H1 (cell line): ENCODE data around the gene DPYD. TPM values are rescaled to one million over a fixed set of nuclear protein-coding genes. Genes with fewer than 3 reads are reported as not detected.

Experiments
- CTCF ChIA-PET: fragments of 300-600 bp; sonication (Branson Sonifier 250); formaldehyde crosslinking; loops from one replicate; lab custom pipeline; 2021; ENCODE audit not compliant: partially characterized antibody; lab: Charles Lee
- POLR2A ChIA-PET: fragments of 300-600 bp; sonication (Branson Sonifier 250); formaldehyde crosslinking; loops from one replicate; lab custom pipeline; 2021; ENCODE audit warnings: inconsistent platforms; ENCODE audit not compliant: partially characterized antibody; lab: Charles Lee
- DNase-seq, 2 experiments: peaks; one replicate each; pipeline versions ENCODE4 v3.0.0 to v3.0.0-alpha.2; 2010 to 2022; ENCODE audit warnings: low spot score in 2 of 2, low read depth in 1 of 2, mixed read lengths in 1 of 2
- FAIRE-seq: peaks from 2 replicates; lab custom pipeline; 2011; peaks lifted over from hg19 to GRCh38; lab: Jason Lieb, UNC
- H2AFZ ChIP-seq: 2 replicates; pipeline ENCODE4 v1.8.1; 2012; ENCODE audit warnings: low read length, inconsistent platforms
- H2AK5ac ChIP-seq: 2 replicates; pipeline ENCODE4 v1.6.1; 2013; ENCODE audit warnings: low read depth, low read length
- H2BK120ac ChIP-seq: replicated peaks from 2 replicates; pipeline ENCODE3; 2013; ENCODE audit warnings: low read depth, low read length, inconsistent platforms
- H2BK12ac ChIP-seq: 2 replicates; pipeline ENCODE4 v1.6.1; 2013; ENCODE audit warnings: low read depth, low read length
- H2BK15ac ChIP-seq: 2 replicates; pipeline ENCODE4 v1.6.1; 2013; ENCODE audit warnings: low read length
- H2BK20ac ChIP-seq: 2 replicates; pipeline ENCODE4 v1.6.1; 2013; ENCODE audit warnings: low read length
- H2BK5ac ChIP-seq: 2 replicates; pipeline ENCODE4 v1.6.1; 2013; ENCODE audit warnings: low read depth, low read length
- H3K14ac ChIP-seq: 2 replicates; pipeline ENCODE4 v1.6.1; 2013; ENCODE audit warnings: inconsistent platforms; ENCODE audit not compliant: insufficient read length
- H3K18ac ChIP-seq: 2 replicates; pipeline ENCODE4 v1.6.1; 2013; ENCODE audit warnings: low read length; ENCODE audit errors: extremely low read depth
- H3K23ac ChIP-seq: 2 replicates; pipeline ENCODE4 v1.6.1; 2013; ENCODE audit warnings: inconsistent platforms; ENCODE audit not compliant: insufficient read length
- H3K23me2 ChIP-seq: 2 replicates; pipeline ENCODE4 v1.6.1; 2013; ENCODE audit warnings: low read depth, low read length
- H3K27ac ChIP-seq: 2 replicates; pipeline ENCODE4 v1.6.1; 2011; ENCODE audit warnings: low read depth, low read length, inconsistent platforms
- H3K27me3 ChIP-seq, 4 experiments: replicated peaks in 1 of 4; 1 replicate in 1 of 4; 2 replicates in 3 of 4; pipeline versions ENCODE4 v1.6.1 to v1.8.1; 2011 to 2013; ENCODE audit warnings: low read length in 3 of 4, mild to moderate bottlenecking in 3 of 4, inconsistent platforms in 2 of 4, mixed read lengths in 2 of 4, moderate library complexity in 1 of 4; ENCODE audit not compliant: control insufficient read depth in 3 of 4, insufficient read depth in 3 of 4; ENCODE audit errors: extremely low read depth in 1 of 4
- H3K36me3 ChIP-seq, 4 experiments: 2 replicates each; pipeline versions ENCODE4 v1.6.1 to v1.8.1; 2011 to 2013; ENCODE audit warnings: mild to moderate bottlenecking in 4 of 4, low read length in 3 of 4, moderate library complexity in 2 of 4, control low read depth in 1 of 4, inconsistent platforms in 1 of 4; ENCODE audit not compliant: insufficient read depth in 4 of 4, control insufficient read depth in 2 of 4
- H3K4ac ChIP-seq: replicated peaks from 2 replicates; pipeline ENCODE3; 2013; ENCODE audit warnings: low read length, low read depth, mixed read lengths, inconsistent platforms; ENCODE audit not compliant: insufficient read length
- H3K4me1 ChIP-seq, 4 experiments: replicated peaks in 1 of 4; 1 replicate in 1 of 4; 2 replicates in 3 of 4; pipeline versions ENCODE4 v1.6.1 to v1.8.1; 2011 to 2013; ENCODE audit warnings: low read length in 3 of 4, inconsistent platforms in 2 of 4, mixed read lengths in 1 of 4; ENCODE audit not compliant: insufficient read depth in 4 of 4, control insufficient read depth in 3 of 4
- H3K4me2 ChIP-seq, 2 experiments: 2 replicates each; pipeline versions ENCODE4 v1.6.1 to v1.8.1; 2011 to 2013; ENCODE audit warnings: low read depth in 2 of 2, low read length in 2 of 2, control low read depth in 1 of 2, inconsistent platforms in 1 of 2, mild to moderate bottlenecking in 1 of 2; ENCODE audit not compliant: insufficient read depth in 1 of 2
- H3K4me3 ChIP-seq, 4 experiments: fragments of 200-600, 300-600 bp in 1 of 4; sonication (generic), shearing (Covaris generic), sonication (Bioruptor Twin) in 1 of 4; 2 replicates each; pipeline versions ENCODE4 v1.5.1 to v1.8.1; 2011 to 2016; ENCODE audit warnings: low read length in 4 of 4, low read depth in 3 of 4, control low read depth in 2 of 4, inconsistent platforms in 2 of 4, mild to moderate bottlenecking in 2 of 4, mixed read lengths in 1 of 4, moderate library complexity in 1 of 4; ENCODE audit not compliant: insufficient read depth in 2 of 4; ENCODE audit errors: extremely low read depth in 1 of 4
- H3K56ac ChIP-seq: replicated peaks from 2 replicates; pipeline ENCODE3; 2013; ENCODE audit warnings: low read depth, mild to moderate bottlenecking, mixed read lengths, low read length, inconsistent platforms; ENCODE audit not compliant: insufficient read length
- H3K79me1 ChIP-seq: 2 replicates; pipeline ENCODE4 v1.6.1; 2013; ENCODE audit warnings: low read depth, low read length, control low read depth
- H3K79me2 ChIP-seq, 2 experiments: 2 replicates each; pipeline versions ENCODE4 v1.6.1 to v1.8.1; 2012 to 2013; ENCODE audit warnings: low read length in 2 of 2, mild to moderate bottlenecking in 2 of 2, inconsistent platforms in 1 of 2; ENCODE audit not compliant: insufficient read depth in 2 of 2, control insufficient read depth in 1 of 2
- H3K9ac ChIP-seq, 4 experiments: replicated peaks in 1 of 4; 1 replicate in 1 of 4; 2 replicates in 3 of 4; pipeline versions ENCODE4 v1.6.1 to v1.8.1; 2011 to 2013; ENCODE audit warnings: low read depth in 3 of 4, low read length in 3 of 4, control low read depth in 2 of 4, mild to moderate bottlenecking in 2 of 4, moderate library complexity in 2 of 4, inconsistent platforms in 1 of 4; ENCODE audit errors: extremely low read depth in 1 of 4
- H3K9me3 ChIP-seq, 2 experiments: 2 replicates each; pipeline versions ENCODE4 v1.6.1 to v1.8.1; 2012 to 2013; ENCODE audit warnings: mild to moderate bottlenecking in 2 of 2, moderate library complexity in 2 of 2, control low read depth in 1 of 2, inconsistent platforms in 1 of 2, low read depth in 1 of 2, low read length in 1 of 2, mixed read lengths in 1 of 2; ENCODE audit not compliant: insufficient read depth in 2 of 2
- H4K20me1 ChIP-seq, 2 experiments: replicated peaks in 1 of 2; 2 replicates each; pipeline versions ENCODE3 to v1.8.1; 2011 to 2013; ENCODE audit warnings: inconsistent platforms in 2 of 2, low read length in 2 of 2, mild to moderate bottlenecking in 1 of 2; ENCODE audit not compliant: insufficient read depth in 2 of 2, control insufficient read depth in 1 of 2
- H4K5ac ChIP-seq: 2 replicates; pipeline ENCODE4 v1.6.1; 2013; ENCODE audit warnings: low read length, low read depth, mixed read lengths, inconsistent platforms; ENCODE audit not compliant: insufficient read length
- H4K8ac ChIP-seq: 2 replicates; pipeline ENCODE4 v1.8.0; 2013; ENCODE audit warnings: mild to moderate bottlenecking, moderate library complexity, low read length, inconsistent platforms; ENCODE audit not compliant: insufficient read depth; ENCODE audit errors: extremely low read depth
- H4K91ac ChIP-seq: replicated peaks from 2 replicates; pipeline ENCODE3; 2013; ENCODE audit warnings: low read length, mixed read lengths, inconsistent platforms; ENCODE audit not compliant: insufficient read length
- CREB1 ChIP-seq: IDR thresholded peaks from 2 replicates; pipeline ENCODE4 v1.6.1; 2012; ENCODE audit warnings: inconsistent platforms
- GABPA ChIP-seq: IDR thresholded peaks from 2 replicates; pipeline ENCODE4 v1.6.1; 2011; ENCODE audit warnings: mild to moderate bottlenecking, low read length, moderate library complexity, borderline replicate concordance; ENCODE audit not compliant: insufficient read depth
- WGBS, 2 experiments: shearing (Covaris generic) in 1 of 2; methylation state at CpG; one replicate each; pipeline versions ENCODE4 v1.1.6 to v1.1.7; 2013 to 2015; ENCODE audit warnings: low lambda C conversion rate in 2 of 2, mixed read lengths in 2 of 2, inconsistent platforms in 1 of 2, low coverage in 1 of 2, missing lambda C conversion rate in 1 of 2; ENCODE audit not compliant: insufficient replicate concordance in 2 of 2, insufficient coverage in 1 of 2, insufficient read length in 1 of 2; ENCODE audit errors: extremely low coverage in 1 of 2, missing lambda C conversion rate in 1 of 2; 5-methylcytosine and 5-hydroxymethylcytosine counted together
- polyA plus RNA-seq, 7 experiments: library from polyadenylated mRNA; depleted of rRNA in 3 of 7; stranded (reverse) in 5 of 7; unstranded in 2 of 7; fragments of >200 nt in 5 of 7; fragments of 200-250 nt in 2 of 7; gene quantifications; 1 replicate in 5 of 7; 2 replicates in 1 of 7; 4 replicates in 1 of 7; pipeline versions ENCODE4 v1.2.1 to v1.2.3, GENCODE V29; 2011 to 2013; ENCODE audit warnings: missing spikeins in 2 of 7, mixed read lengths in 2 of 7
- total RNA-seq: library from RNA; stranded (reverse); fragmentation: NEBNext Ultra II Directional; extraction: Animal tissue kit (Norgen Biotek cat#: 25700); gene quantifications from 2 replicates; pipeline ENCODE4 v1.2.1, GENCODE V29; 2021

DPYD gene
- total and polyA plus RNA-seq, 2 of the 8 experiments (the other 6 are each of a cell fraction or from before 2014, with no cell fraction given), result 0.29 to 0.73 TPM

- 78% methylated on average over 4 of the region's 4 CpGs; no CpG with 5 or more reads in 1 of the 2 experiments for WGBS, 2 experiments
- CTCF ChIA-PET, result no interaction called here
- no peaks in the 10 kb centered on the region for H3K79me2 ChIP-seq
These were observed 567.9 kb downstream of the DPYD start for GRCh38 chr1:97352936-97353382.

More at GRCh38 chr1:97352936-97353382, 567.9 kb downstream of the DPYD start:
- no peaks in the 10 kb centered on the region; a peak in 1 of 8 replicates for H3K36me3 ChIP-seq
- no peak overlapping the region for H2AFZ ChIP-seq
- no peak overlapping the region for H2BK20ac ChIP-seq
- H3K14ac ChIP-seq, result no peak overlapping the region
- no peak overlapping the region for H3K23ac ChIP-seq
- no peak overlapping the region for H2BK15ac ChIP-seq
- no peaks in the 10 kb centered on the region for H4K20me1 ChIP-seq
- no peak overlapping the region for H2BK120ac ChIP-seq
- H3K18ac ChIP-seq, result no peak overlapping the region
- no peaks in the 10 kb centered on the region for H3K27me3 ChIP-seq
- H3K9me3 ChIP-seq, result peaks cover 3 to 7% of the 10 kb centered on the region in 2 experiments; a peak in 2 of 4 replicates
- FAIRE-seq (no peak), DNase-seq (no peak)
- H3K4ac ChIP-seq, result no peak overlapping the region
- H3K4me2 ChIP-seq, result no peak overlapping the region
- H4K5ac ChIP-seq, result no peak overlapping the region
- H3K23me2 ChIP-seq, result no peaks in the 10 kb centered on the region
- H3K9ac ChIP-seq, result no peak overlapping the region
- no peak overlapping the region for H3K27ac ChIP-seq
- no peak overlapping the region for H2BK5ac ChIP-seq
- no peak overlapping the region for H3K4me3 ChIP-seq
- H4K91ac ChIP-seq, result no peak overlapping the region
- H4K8ac ChIP-seq, result no peak overlapping the region
- no peaks in the 10 kb centered on the region for H3K79me1 ChIP-seq
- H2AK5ac ChIP-seq, result no peak overlapping the region
- no peak for TF ChIP-seq CREB1
- no peak for TF ChIP-seq GABPA
- H2BK12ac ChIP-seq, result no peak overlapping the region
- H3K4me1 ChIP-seq, result peaks cover 0 to 1% (median 0%) of the 10 kb centered on the region in 4 experiments; a peak in 2 of 7 replicates
- POLR2A ChIA-PET, result no interaction called here
- no peak overlapping the region for H3K56ac ChIP-seq
